ENCODE data around the gene GCN1. TPM values are rescaled to one million over a fixed set of nuclear protein-coding genes. Genes with fewer than 3 reads are reported as not detected.

Gene GCN1
- total and polyA plus RNA-seq, 2 of the 8 experiments (the other 6 are each of a cell fraction or from before 2014, with no cell fraction given), result 61.4 to 133 TPM

GRCh38 chr12:120126635-120127005 is 67.9 kb downstream of the GCN1 start (continued):
- TF ChIP-seq CBX8 (IDR thresholded peaks at IDR 0.05; ENCODE audit: borderline replicate concordance, low read depth, low read length) (no peak), JUN (IDR thresholded peaks at IDR 0.05; ENCODE audit: low read depth, low read length) (no peak), SRF (IDR thresholded peaks at IDR 0.05; ENCODE audit: low read depth, low read length) (no peak)

Measured in H1 (cell line).